NCI-H526 treated with DMSO at 0.1 percent for 48 hours (cell line): ENCODE data around the gene CD70.
"Not testable (repeated sequence)": the region's sequence is repeated elsewhere in the genome, so short reads cannot be mapped to it uniquely, and the experiment has no call there.

ENCODE experiments used
- DNase-seq: peaks from one replicate; lab custom pipeline; 2025; lab: John Stamatoyannopoulos, UW

Gene CD70, protein sequence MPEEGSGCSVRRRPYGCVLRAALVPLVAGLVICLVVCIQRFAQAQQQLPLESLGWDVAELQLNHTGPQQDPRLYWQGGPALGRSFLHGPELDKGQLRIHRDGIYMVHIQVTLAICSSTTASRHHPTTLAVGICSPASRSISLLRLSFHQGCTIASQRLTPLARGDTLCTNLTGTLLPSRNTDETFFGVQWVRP

DNA sequence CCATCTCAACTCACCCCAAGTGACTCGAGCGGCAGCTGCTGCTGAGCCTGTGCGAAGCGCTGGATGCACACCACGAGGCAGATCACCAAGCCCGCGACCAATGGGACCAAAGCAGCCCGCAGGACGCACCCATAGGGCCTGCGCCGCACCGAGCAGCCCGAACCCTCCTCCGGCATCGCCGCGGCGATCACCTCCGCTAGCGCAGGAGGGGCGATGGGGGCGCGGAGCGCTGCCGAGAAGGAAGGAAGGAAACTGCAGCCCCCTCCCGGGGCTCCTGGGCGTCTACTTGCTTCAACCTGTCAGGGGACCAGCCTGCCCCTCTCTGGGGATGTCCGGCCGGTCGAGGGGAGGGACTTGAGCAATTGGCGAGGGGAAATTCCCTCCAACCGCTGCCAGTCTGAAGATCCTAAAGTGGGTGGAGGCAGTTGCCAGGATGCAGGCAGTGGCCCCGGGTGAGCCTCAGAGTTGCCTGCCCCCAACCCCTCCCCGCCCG lies at the start of gene CD70:
Gene CD70, minus strand, starts transcription at position 324 of the 493 bp plus-strand sequence. Its CDS starts 148 bp downstream, at position 176.
- DNase-seq: peak; percentile 52

DNA sequence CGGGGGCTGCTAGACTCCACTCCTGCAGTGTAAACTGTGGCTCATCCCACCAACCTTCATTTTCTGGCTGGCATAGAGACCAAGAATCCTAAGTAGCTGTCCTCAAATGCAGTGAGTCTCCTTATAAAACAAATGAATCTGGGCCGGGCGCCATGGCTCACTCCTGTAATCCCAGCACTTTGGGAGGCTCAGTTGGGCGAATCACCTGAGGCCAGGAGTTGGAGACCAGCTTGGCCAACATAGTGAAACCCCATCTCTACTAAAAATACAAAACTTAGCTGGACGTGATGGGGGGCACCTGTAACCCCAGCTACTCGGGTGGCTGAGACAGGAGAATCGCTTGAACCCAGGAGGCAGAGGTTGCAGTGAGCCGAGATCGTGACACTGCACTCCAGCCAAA lies 49.4 kb upstream of the CD70 start:
- DNase-seq: not testable (repeated sequence)

DNA sequence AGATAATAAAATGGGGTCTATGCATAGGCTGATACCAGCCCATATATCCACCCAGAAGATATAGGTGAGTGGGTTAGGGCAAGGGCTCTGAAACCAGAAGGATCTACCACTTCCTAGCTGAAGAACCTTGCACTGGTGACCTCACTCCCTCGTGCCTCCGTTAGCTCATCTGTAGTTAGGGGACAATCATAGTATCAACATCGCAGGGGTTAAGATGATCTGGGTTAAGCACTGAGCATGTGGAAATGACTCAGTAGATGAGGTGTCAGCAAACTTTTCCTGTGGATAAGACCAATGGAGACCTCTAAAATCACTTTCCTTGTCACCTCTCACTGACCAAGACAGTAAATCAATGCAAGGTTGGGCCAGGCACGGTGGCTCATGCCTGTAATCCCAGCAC lies 48.5 kb upstream of the CD70 start:
- no peak for DNase-seq

DNA sequence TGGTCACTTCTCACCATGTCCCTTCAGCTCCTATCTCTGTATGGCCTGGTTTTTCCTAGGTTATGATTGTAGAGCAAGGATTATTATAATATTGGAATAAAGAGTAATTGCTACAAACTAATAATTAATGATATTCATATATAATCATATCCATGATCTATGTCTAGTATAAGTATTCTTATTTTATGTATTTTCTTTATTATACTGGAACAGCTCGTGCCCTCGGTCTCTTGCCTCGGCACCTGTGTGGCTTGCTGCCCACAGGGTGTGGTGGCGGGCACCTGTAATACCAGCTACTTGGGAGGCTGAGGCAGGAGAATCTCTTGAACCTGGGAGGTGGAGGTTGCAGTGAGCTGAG lies 42.5 kb upstream of the CD70 start:
- DNase-seq: not testable (repeated sequence)

DNA sequence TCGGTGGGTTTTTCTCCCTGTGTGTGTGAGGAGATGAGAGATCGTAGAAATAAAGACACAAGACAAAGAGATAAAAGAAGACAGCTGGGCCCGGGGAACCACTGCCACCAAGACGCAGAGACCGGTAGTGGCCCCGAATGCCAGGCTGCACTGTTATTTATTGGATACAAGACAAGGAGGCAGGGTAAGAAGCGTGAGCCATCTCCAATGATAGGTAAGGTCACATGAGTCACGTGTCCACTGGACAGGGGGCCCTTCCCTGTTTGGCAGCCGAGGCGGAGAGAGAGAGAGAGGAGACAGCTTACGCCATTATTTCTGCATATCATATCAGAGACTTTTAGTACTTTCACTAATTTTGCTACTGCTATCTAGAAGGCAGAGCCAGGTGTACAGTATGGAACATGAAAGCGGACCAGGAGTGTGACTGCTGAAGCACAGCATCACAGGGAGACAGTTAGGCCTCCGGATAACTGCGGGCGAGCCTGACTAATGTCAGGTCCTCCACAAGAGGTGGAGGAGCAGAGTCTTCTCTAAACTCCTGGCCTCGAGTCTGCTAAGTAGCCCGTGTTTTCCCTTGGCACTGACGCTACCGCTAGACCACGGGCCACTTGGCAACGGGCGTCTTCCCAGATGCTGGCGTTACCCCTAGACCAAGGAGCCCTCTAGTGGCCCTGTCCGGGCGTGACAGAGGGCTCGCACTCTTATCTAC lies 42.0 kb upstream of the CD70 start:
- peak; percentile 0 for DNase-seq

DNA sequence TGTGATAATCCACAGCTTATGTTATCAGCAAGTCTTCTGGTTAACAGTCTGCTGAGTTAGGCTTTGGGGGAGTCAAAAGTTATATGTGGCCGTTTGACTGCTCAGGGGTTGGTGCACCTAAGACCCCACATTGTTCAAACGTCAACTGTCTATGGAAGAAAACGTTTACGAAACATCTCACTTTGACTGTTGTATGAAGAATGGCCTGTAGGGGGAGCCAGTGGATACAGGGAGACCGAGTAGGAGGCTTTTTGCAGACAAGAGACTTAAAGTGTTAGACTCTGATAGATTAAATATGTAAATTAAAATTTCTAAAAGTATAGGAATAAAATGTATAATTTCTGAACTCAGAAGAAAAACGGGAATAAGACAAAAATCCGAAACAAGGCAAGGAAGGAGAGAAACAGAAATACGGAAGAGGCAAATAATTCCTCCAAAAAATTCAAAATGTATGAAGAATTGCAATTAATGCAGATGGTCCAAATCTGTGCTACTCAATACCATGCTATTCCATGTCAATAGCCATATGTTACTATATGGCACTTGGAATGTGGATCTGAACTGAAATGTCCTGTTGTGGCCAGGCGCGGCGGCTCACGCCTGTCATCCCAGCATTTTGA lies 41.2 kb upstream of the CD70 start:
- peak; percentile 28 for DNase-seq

DNA sequence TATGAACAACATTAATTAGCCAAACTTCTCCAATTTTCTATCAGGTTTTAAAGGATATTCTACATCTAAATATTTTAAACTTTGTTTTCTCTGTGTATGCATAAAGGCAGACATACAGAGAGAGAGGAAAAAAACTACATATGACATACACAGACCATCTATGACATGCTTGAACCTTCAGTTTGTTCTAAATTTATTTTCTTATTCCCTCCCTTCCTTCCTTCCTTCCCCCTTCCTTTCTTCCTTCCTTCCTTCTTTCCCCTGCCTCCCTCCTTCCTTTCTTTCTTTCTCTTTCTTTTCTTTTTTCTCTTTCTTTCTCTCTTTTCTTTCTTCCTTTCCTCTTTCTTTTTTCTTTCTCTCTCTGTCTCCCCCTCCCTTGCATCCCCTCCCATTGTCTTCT lies 35.8 kb upstream of the CD70 start:
- no peak for DNase-seq

DNA sequence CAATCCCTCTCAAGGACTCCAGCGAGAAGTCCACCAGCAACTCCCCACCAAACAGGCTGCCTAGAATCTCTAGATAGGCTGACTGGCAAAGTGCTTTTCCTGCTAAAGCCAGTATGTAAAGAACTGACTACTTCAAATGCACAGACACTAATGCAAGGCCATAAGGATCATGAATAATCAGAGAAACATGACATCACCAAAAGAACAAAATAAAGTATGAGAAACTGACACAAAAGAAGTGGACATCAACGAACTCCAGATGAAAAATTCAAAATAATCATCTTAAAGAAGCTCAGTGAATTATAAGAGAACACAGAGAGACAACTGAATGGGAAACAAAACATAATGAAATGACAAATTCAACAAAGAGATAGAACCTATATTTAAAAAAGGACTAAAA lies 26.4 kb upstream of the CD70 start:
- DNase-seq: no peak

DNA sequence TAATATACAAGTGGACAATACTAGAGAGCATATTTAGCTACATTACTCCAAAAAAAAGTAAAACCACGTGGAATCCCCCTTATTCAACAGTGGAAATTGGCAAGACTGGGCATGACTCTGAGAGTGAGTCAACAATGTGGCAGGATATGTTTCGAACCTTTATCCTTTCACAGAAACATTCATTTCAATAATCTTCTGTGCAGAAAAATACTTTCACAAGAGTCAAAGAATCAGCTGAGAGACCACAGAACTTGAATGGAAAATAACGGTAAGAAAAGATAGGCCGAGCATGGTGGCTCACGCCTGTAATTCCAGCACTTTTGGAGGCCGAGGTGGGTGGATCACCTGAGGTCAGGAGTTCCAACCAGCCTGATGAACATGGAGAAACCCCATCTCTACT lies 25.1 kb upstream of the CD70 start:
- no peak for DNase-seq

DNA sequence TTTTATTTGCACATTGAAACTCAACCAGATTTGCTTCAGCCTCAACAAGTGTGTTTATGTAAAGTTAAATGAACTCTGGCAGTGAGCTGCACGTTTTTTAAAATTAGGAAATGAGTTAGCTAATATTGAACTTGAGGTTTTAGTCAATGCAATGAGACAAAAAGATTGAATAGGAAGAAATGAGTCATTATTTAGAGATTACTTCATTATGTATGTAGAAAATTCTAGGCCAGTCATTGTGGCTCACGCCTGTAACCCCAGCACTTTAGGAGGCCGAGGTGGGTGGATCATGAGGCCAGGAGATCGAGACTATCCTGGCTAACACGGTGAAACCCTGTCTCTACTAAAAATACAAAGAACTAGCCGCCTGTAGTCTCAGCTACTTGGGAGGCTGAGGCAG lies 22.8 kb upstream of the CD70 start:
- no peak for DNase-seq

DNA sequence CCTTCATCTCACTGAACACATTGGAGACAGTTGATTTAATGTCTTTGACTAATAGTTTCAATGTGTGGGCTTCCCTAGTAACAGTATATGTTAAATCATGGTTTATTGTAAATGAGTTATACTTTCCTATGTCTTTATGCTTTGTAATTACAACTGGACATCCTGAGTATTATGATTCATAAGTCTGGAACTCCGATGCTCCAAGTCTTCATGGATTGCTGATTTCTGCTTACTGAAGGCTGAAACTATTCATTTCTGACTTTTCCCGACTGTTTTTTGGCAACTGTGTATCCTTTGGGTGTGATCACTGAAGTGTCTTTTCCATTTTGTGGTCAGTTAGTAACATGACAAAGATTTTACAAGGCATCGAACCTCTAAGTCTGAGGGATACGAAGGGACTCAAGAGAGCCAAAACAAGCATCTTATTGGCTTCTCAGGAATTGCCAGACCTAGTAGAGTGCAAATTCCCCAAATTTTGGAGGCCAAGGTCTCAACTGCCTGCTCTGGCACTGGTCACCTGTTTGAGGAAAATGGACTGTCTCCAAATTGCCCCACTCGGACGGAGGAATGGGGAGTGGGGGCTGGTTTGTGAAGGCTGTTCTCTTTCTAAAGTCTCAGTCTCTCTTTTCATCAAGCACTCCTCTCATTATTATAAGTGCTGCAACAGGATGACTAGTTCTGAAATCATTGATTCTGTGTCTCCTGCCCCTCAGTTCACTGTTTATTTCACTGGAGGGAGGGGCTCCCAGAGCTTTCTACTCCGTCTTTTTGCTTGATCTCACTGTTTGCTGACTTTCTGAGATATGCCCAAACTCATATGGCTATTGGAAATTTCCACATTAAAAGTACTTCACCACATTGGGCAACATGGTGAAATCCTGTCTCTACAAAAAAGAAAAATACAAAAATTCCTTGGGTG lies 20.2 kb upstream of the CD70 start:
- DNase-seq: no peak

DNA sequence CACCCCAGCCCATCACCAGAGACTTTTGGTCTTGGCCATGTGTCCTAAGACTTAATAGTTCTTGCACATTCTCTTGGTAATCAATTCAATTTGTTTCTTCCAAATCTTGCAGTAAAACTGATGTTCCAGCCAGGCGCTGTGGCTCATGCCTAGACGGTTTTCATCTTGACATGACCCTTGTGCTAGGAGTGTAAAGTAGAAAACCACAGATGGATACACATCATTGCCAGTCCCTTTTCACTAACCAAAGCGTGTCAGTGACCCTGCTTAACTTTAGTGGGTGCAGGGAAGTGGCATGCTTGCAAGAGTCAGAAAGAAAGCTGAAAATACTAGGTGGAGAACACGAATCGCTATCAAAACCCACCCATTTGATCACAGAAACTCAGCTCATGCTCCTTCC lies 18.0 kb upstream of the CD70 start:
- DNase-seq: no peak

DNA sequence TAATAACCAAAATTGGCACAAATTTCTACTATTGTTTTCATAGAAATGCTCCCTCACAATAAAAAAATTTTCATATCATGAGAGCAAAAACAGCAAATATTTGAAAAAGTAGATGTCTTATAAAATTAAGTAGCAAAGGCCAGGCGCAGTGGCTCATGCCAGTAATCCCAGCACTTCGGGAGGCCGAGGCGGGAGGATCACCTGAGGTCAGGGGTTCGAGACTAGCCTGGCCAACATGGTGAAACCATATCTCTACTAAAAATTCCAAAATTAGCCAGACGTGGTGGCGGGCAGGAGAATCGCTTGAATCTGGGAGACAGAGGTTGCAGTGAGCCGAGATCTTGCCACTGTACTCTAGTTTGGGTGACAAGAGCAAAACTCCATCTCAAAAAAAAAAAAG lies 17.2 kb upstream of the CD70 start:
- not testable (repeated sequence) for DNase-seq

DNA sequence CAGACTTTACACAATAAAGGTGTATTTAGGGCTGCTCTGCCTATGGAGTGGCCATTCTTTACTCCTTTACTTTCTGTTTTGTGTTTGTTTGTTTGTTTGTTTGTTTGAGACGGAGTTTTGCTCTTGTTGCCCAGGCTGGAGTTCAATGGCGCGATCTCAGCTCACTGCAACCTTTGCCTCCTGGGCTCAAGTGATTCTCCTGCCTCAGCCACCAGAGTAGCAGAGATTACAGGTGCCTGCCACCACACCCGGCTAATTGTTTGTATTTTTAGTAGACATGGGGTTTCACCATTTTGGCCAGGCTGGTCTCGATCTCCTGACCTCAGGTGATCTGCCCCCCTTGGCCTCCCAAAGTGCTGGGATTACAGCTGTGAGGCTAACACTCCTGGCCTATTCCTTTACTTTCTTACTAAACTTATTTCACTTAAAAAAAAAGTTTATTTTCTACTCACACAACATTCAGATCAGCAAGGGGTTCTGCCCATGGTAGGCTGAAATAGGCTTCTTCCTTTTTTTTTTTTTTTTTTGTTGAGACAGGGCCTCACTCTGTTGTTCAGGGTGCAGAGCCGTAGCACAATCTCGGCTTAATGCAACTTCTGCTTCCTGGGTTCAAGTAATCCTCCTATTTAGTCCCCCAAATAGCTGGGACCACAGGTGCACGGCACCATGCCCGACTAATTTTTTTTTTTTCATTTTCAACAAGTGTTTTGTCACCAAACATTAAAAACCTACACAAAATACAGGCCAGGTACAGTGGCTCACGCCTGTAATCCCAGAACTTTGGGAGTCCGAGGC lies 15.5 kb upstream of the CD70 start:
- not testable (repeated sequence) for DNase-seq

DNA sequence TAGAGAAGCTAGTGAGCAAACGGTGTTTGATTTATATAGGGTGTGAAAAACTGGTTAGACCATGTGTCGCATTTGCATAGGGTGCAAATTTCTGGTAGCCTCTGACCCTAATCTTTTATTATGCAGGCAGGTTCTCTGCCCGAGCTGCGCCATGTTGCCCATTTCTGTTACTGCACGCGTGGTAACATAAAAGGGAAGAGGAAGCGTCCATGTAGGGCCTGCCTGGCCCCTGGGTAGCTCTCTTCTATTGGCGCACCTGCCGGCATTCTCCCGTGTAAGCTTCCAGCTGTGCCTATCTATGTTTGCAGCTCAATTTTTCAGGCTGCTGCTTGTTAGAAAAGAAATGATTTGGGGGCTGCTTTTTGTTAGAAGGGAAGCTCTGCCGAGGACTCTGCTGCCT lies 14.0 kb upstream of the CD70 start:
- DNase-seq: no peak

DNA sequence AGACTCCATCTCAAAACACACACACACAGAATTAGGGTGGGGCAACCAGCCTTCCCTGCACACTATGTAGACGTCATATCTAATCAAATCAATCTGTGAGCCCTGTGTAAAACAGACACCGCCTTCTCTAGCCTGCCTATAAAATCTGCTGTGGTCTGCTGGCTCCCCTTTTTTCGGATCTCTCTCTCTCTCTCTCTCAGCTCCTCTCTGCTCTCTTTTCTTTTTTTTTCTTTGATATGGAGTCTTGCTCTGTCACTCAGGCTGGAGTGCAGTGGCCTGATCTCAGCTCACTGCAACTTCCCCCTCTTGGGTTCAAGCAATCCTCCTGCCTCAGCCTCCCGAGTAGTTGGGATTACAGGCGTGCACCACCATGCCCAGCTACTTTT lies 11.8 kb upstream of the CD70 start:
- no peak for DNase-seq

DNA sequence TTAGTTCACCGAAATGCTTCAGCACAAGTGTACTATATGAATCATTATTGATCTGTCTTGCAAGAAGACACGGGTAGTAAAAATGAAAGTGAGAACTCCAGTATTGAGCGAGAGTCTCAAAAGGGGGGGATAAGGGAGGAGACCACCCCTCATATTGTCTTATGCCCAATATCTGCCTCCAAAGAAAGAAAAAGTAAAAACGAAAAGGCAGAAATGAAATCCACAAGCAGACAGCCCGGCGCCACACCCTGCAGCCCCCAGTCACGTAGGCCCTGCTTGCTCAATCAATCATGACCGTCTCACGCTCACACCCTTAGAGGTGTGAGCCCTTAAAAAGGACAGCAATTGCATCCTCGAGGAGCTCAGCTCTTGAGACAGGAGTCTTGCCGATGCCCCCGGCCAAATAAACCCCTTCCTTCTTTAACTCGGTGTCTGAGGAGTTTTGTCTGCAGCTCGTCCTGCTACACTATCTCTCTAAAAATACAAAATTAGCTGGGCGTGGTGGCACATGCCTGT lies 10.6 kb upstream of the CD70 start:
- not testable (repeated sequence) for DNase-seq

DNA sequence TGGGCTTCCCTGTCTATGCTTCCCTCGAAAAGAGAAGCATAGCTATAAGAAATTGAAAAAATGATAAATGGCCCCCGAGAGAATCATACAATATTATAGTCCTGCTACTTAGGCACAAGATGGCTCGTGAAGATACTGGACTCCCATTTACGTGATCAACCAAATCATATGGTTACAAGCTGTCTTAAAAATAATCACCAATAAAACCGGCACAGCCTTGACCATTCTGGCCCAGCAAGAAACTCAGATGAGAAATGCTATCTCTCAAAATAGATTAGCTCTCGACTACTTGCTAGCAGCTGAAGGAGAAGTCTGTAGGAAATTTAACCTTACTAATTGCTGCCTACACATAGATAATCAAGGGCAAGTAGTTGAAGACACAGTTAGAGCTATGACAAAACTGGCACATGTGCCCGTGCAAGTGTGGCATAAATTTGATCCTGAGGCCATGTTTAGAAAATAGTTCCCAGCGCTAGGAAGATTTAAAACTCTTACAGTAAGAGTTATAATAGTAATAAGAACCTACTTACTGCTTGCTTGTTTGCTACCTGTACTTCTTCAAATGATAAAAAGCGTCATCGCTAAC lies 10.1 kb upstream of the CD70 start:
- not testable (repeated sequence) for DNase-seq

DNA sequence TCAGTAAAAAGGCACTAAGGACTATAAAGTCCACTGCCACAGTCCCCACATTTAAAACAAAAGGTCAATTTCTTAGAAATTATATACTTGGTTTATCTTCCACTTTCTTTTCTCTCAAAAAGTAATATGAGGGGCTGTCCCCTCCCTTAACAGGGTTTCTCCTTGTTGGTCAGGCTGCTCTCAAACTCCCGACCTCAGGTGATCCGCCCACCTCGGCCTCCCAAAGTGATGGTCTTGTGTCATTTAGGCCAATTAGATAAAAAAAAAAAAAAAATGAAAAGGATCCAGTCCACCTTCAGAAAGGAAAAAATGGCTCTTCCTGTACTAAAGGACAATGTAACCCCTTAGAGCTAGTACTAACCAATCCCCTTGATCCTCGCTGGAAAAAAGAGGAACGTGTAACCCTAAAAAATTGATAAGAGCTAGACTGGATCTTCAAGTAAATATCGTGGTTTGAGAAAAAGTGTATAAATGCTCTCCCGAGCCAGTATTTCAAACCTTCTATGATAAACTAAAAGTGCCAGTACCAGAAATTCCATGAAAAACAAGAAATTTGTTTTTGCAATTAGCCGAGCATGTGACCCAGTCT lies 9.0 kb upstream of the CD70 start:
- DNase-seq: no peak

DNA sequence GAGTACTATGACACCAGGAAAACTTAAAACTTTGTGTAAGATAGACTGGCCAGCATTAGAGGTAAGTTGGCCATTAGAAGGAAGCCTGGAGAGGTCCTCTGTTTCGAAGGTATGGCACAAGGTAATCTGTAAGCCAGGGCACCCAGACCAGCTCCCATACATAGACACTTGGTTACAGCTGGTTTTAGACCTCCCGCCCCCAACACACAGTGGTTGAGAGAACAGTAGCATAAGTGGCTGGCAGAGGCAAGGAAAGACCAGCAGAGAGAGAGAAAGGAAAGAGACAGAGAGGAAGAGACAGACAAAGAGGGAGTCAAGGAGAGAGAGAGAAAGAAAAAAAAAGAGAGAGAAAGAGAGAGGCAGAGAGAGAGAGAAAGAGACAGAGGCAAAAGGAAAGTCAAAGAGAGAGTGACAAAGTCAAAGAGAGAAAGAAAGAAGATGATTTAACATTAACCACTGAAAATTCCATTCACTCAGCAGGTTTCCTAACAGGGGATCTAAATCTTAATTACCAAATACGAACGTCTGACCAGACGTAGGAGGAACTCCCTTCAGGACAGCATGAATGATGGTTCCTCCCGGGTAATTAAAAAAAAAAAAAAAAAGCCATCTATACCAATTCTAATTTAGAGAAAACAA lies 7.4 kb upstream of the CD70 start:
- DNase-seq: not testable (repeated sequence)
